GM23248 (cell line): ENCODE data around the gene FGD5. TPM values are rescaled to one million over a fixed set of nuclear protein-coding genes. Genes with fewer than 3 reads are reported as not detected.

Experiments
- DNase-seq: peaks from one replicate; pipeline ENCODE4 v3.0.0-alpha.2; 2015
- H2AFZ ChIP-seq: fragments of 200-600 bp; sonication (generic); 2 replicates; pipeline ENCODE4 v1.6.1; 2016; ENCODE audit warnings: antibody characterized with exemption
- H3F3A ChIP-seq: fragments of 200-600 bp; sonication (generic); 2 replicates; pipeline ENCODE4 v1.6.1; 2016; ENCODE audit warnings: mild to moderate bottlenecking, antibody characterized with exemption, mixed run types; ENCODE audit not compliant: insufficient read depth
- H3K27ac ChIP-seq: fragments of 200-600 bp; sonication (generic); 2 replicates; pipeline ENCODE4 v1.5.1; 2016; ENCODE audit warnings: mild to moderate bottlenecking
- H3K27me3 ChIP-seq: fragments of 200-600 bp; sonication (generic); replicated peaks from 2 replicates; pipeline ENCODE4 v1.6.1; 2016; ENCODE audit warnings: mild to moderate bottlenecking; ENCODE audit not compliant: insufficient read depth
- H3K36me3 ChIP-seq: fragments of 200-600 bp; sonication (generic); 2 replicates; pipeline ENCODE4 v1.6.1; 2016; ENCODE audit warnings: low read depth, mild to moderate bottlenecking
- H3K4me1 ChIP-seq: fragments of 200-600 bp; sonication (generic); 2 replicates; pipeline ENCODE4 v1.6.1; 2016; ENCODE audit warnings: mild to moderate bottlenecking; ENCODE audit not compliant: insufficient read depth
- H3K4me2 ChIP-seq: fragments of 200-600 bp; sonication (generic); one replicate; pipeline ENCODE4 v1.6.1; 2016; ENCODE audit warnings: mild to moderate bottlenecking; ENCODE audit not compliant: unreplicated experiment
- H3K4me3 ChIP-seq: fragments of 200-600 bp; sonication (generic); 2 replicates; pipeline ENCODE4 v1.5.1; 2016; ENCODE audit warnings: mild to moderate bottlenecking
- H3K79me2 ChIP-seq: fragments of 200-600 bp; sonication (generic); 2 replicates; pipeline ENCODE4 v1.6.1; 2016; ENCODE audit warnings: mild to moderate bottlenecking; ENCODE audit not compliant: insufficient read depth
- H3K9ac ChIP-seq: fragments of 200-600 bp; sonication (generic); 2 replicates; pipeline ENCODE4 v1.6.1; 2016; ENCODE audit warnings: mild to moderate bottlenecking
- H3K9me2 ChIP-seq: fragments of 200-600 bp; sonication (generic); 2 replicates; pipeline ENCODE4 v1.6.1; 2016; ENCODE audit warnings: mixed run types, mild to moderate bottlenecking, moderate library complexity; ENCODE audit not compliant: insufficient read depth
- H3K9me3 ChIP-seq: fragments of 200-600 bp; sonication (generic); one replicate; pipeline ENCODE4 v1.6.1; 2017; ENCODE audit warnings: low read depth
- H4K20me1 ChIP-seq: fragments of 200-600 bp; sonication (generic); 2 replicates; pipeline ENCODE4 v1.6.0; 2016; ENCODE audit not compliant: insufficient read depth
- EZH2 ChIP-seq: fragments of 200-600 bp; sonication (generic); IDR thresholded peaks from 2 replicates; pipeline ENCODE4 v1.6.1; 2018; ENCODE audit warnings: antibody characterized with exemption, mild to moderate bottlenecking; ENCODE audit not compliant: insufficient read depth, poor library complexity, severe bottlenecking
- EZH2phosphoT487 ChIP-seq: fragments of 200-600 bp; sonication (generic); IDR thresholded peaks from 2 replicates; pipeline ENCODE4 v1.6.1; 2018; ENCODE audit warnings: antibody characterized with exemption, moderate library complexity, mild to moderate bottlenecking, low read depth; ENCODE audit not compliant: insufficient read depth
- WGBS, 2 experiments: methylation state at CpG; one replicate each; pipeline ENCODE4 v1.1.6; 2015 to 2017; ENCODE audit warnings: low lambda C conversion rate in 2 of 2, low coverage in 1 of 2; ENCODE audit errors: missing lambda C conversion rate in 2 of 2; 5-methylcytosine and 5-hydroxymethylcytosine counted together
- in situ Hi-C: fragments of 300-500 bp; cut with MboI; formaldehyde crosslinking; loops from 2 replicates; pipeline ENCODE4 v1.15.0; 2020
- polyA plus RNA-seq: library from polyadenylated mRNA; unstranded; fragments of >200 nt; fragmentation: Nextera tagmentation; extraction: Ambion mirVana; gene quantifications from 2 replicates; pipeline ENCODE4 v1.2.1, GENCODE V29; 2016
- total RNA-seq: library from RNA; depleted of rRNA; stranded (reverse); fragments of >200 nt; shearing (Covaris generic); gene quantifications from 2 replicates; pipeline ENCODE4 v1.2.3, GENCODE V29; 2014

FGD5 gene
- total and polyA plus RNA-seq, 2 experiments from 2014 or later = not detected

DNA sequence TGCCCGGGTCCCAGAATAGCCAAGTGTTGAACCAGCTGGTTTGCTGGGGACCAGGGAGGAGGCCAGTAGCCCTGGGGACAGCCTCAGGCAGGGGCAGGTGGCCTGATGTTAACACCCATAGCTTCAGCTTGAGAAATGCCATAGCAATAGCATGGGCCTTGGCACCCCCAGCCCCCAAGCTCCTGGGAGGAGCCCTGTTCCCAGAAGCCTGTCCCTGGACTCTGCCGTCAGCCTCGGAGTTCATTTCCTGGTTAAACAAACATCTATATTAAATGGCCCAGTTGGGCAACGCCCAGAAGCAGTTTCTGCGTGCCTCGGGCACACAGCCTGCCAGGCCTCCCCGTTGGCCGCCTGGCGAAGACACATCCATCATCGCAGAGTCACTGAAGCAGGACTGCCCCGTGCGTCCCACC is 58.2 kb downstream of the FGD5 start:
- Histone ChIP-seq H2AFZ (no peak overlapping the region), H3K79me2 (no peaks in the 10 kb centered on the region), H4K20me1 (no peaks in the 10 kb centered on the region), H3K4me3 (no peak overlapping the region), H3K9me2 (no peaks in the 10 kb centered on the region), H3K9me3 (no peaks in the 10 kb centered on the region), H3K4me2 (no peak overlapping the region), H3K4me1 (0 out of 2 replicates have a peak, but pooled peaks cover 5% of the 10 kb centered on the region), H3K27me3 (no peaks in the 10 kb centered on the region; the same call in 1 of the 2 replicates), H3K27ac (no peak overlapping the region), H3F3A (no peaks in the 10 kb centered on the region), H3K9ac (no peak overlapping the region), H3K36me3 (no peaks in the 10 kb centered on the region)
- peak; percentile 57 for DNase-seq
- 6% methylated on average over 11 to 12 of the region's 12 CpGs for WGBS, 2 experiments
- in situ Hi-C loops = no loop called here
- TF ChIP-seq EZH2phosphoT487 (no peak), EZH2 (no peak)

DNA sequence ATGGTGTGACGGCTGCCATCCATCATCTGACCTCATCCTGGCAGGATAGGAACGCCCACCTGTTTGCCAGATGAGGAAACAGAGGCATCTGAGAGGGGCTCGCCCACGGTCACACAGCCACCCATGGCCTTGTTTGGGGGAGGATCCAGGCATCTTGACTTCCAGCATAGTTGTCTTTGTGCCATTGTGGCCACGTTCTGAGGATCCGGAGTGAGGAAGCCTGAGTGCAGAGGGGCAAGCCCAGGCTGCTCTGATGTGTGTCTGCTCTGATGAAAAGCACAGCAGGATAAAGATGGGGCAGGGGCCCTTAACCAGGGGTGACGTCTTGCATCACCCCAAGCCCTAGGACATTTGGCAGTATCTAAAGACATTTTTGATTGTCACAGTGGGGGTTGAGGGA is 58.7 kb downstream of the FGD5 start:
- H3K4me2 ChIP-seq = no peak overlapping the region
- H3K9ac ChIP-seq = no peak overlapping the region
- no peaks in the 10 kb centered on the region; the same call in 1 of the 2 replicates for H3K27me3 ChIP-seq
- H3F3A ChIP-seq = no peaks in the 10 kb centered on the region
- H3K27ac ChIP-seq = no peak overlapping the region
- no peak for DNase-seq
- H2AFZ ChIP-seq = no peak overlapping the region
- H3K4me1 ChIP-seq = 0 out of 2 replicates have a peak, but pooled peaks cover 5% of the 10 kb centered on the region
- H3K4me3 ChIP-seq = no peak overlapping the region
- no peaks in the 10 kb centered on the region for H3K36me3 ChIP-seq
- no peaks in the 10 kb centered on the region for H3K9me3 ChIP-seq
- no peaks in the 10 kb centered on the region for H3K79me2 ChIP-seq
- in situ Hi-C loops = no loop called here
- WGBS, 2 experiments = 8 to 15% methylated on average over 7 of the region's 7 CpGs
- no peaks in the 10 kb centered on the region for H3K9me2 ChIP-seq
- H4K20me1 ChIP-seq = no peaks in the 10 kb centered on the region
- TF ChIP-seq EZH2 (no peak), EZH2phosphoT487 (no peak)

DNA sequence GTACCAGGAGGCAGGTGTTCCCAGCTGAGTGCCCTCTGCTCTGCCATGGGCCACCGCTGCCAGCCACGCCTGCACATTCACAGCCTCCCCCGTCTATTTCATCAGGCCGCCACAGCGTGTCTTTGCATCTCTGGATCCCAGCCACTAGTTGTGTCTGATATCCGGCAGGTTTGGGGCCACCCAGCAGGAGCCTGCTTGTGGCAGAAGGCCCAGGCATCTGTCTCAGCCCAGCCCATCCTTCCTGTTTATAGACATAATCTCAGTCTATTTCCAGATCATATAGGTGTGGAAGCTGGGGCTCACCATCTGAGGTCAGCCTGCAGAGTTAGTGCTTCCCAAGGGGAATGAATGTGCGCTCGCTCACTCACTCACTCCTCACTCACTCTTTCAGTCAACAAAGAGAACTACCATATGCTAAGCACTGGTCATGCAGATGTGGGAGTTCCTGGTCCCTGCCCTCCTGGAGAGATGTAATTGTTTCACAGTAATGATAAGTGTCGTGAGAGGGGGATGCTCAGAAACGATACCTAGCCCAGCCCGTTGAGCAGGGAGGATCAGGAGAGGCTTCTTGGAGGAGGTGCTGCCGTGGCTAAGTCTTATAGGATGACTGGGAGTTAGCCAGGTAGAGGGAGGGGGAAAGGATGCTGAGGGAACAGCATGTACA is 60.6 kb downstream of the FGD5 start:
- no peak overlapping the region for H3K27ac ChIP-seq
- no peaks in the 10 kb centered on the region for H3F3A ChIP-seq
- no peak for DNase-seq
- no peaks in the 10 kb centered on the region for H4K20me1 ChIP-seq
- 71 to 82% methylated on average over 12 of the region's 12 CpGs for WGBS, 2 experiments
- H3K9me2 ChIP-seq = no peaks in the 10 kb centered on the region
- H3K4me3 ChIP-seq = no peak overlapping the region
- TF ChIP-seq EZH2phosphoT487 = no peak
- TF ChIP-seq EZH2 = no peak
- no peak overlapping the region for H2AFZ ChIP-seq
- no peaks in the 10 kb centered on the region for H3K9me3 ChIP-seq
- H3K79me2 ChIP-seq = no peaks in the 10 kb centered on the region
- in situ Hi-C loops = no loop called here
- H3K27me3 ChIP-seq = no peaks in the 10 kb centered on the region
- H3K9ac ChIP-seq = no peak overlapping the region
- no peak overlapping the region for H3K4me2 ChIP-seq
- 0 out of 2 replicates have a peak, but pooled peaks cover 5% of the 10 kb centered on the region for H3K4me1 ChIP-seq
- no peaks in the 10 kb centered on the region for H3K36me3 ChIP-seq

DNA sequence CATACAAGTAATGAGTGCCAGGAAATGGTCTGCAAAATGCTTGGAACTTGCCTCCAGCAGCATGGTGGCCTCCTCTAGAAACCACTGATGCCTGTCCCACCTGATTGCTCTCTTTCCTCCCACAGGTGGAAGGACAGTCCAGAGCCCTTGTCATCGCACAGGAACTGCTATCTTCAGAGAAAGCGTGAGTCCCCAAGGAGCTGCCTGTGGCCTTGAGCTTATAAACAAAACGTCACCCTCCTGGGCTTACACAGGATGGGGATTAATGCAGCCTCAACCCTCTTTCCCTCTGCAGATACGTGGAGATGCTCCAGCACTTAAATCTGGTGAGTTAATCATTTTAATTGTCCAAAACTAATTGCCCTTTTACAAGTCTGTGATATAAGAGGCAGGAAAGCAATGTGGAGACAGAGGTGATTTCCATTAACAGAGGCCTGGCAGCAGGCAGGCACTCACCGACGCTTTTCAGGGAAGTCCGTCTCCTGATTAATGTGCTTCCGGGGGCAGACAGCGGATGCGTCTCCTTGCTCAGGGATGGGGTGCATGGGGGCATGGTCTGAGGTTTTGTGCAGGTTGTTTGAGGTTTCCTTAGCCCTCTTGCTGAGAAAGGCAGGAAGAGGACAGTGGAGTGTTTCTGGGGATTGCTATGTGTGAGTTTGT is 61.8 kb downstream of the FGD5 start:
- 80 to 82% methylated on average over 10 of the region's 10 CpGs for WGBS, 2 experiments
- no peak overlapping the region for H2AFZ ChIP-seq

More for the DNA sequence above, 61.8 kb downstream of the FGD5 start:
- no peak overlapping the region for H3K4me3 ChIP-seq
- no peaks in the 10 kb centered on the region for H3K9me3 ChIP-seq
- H4K20me1 ChIP-seq = no peaks in the 10 kb centered on the region
- H3F3A ChIP-seq = no peaks in the 10 kb centered on the region
- no peak overlapping the region for H3K27ac ChIP-seq
- H3K4me1 ChIP-seq = 0 out of 2 replicates have a peak, but pooled peaks cover 5% of the 10 kb centered on the region
- in situ Hi-C loops = no loop called here
- H3K9ac ChIP-seq = no peak overlapping the region
- no peaks in the 10 kb centered on the region for H3K36me3 ChIP-seq
- H3K4me2 ChIP-seq = no peak overlapping the region
- no peaks in the 10 kb centered on the region for H3K9me2 ChIP-seq
- H3K27me3 ChIP-seq = 0 out of 2 replicates have a peak, but pooled peaks cover 5% of the 10 kb centered on the region
- TF ChIP-seq EZH2phosphoT487 (no peak), EZH2 (no peak)
- DNase-seq = no peak
- no peaks in the 10 kb centered on the region for H3K79me2 ChIP-seq
